Testis (tissue), 2 donors: Measurements from ENCODE around the gene ATP1A4.
"Not testable (repeated sequence)": the region's sequence is repeated elsewhere in the genome, so short reads cannot be mapped to it uniquely, and the experiment has no call there.

Experiments
- CTCF ChIP-seq, 3 experiments: fragments of 450-650 bp in 2 of 3; fragments of 200-600 bp in 1 of 3; sonication (generic) in 1 of 3; IDR thresholded peaks; one replicate each; pipeline ENCODE4 v1.5.1; 2016 to 2019; ENCODE audit warnings: antibody characterized with exemption in 3 of 3, mild to moderate bottlenecking in 2 of 3, moderate library complexity in 1 of 3
- POLR2A ChIP-seq: fragments of 450-650 bp; IDR thresholded peaks from one replicate; pipeline ENCODE4 v1.6.1; 2017; ENCODE audit warnings: antibody characterized with exemption, mild to moderate bottlenecking, moderate library complexity

- TF ChIP-seq POLR2A; CTCF (IDR thresholded peaks at IDR 0.05): not testable (repeated sequence)
Observed at GRCh38 chr1:160111462-160111861, 39.9 kb upstream of the ATP1A4 start.
